Hematopoietic multipotent progenitor cell treated with erythropoietin and hydrocortisone succinate and interleukin-3 and kit ligand, for 4 days (in vitro differentiated cells): ENCODE data around the gene C1QTNF6.

Experiments
- DNase-seq: peaks from one replicate; pipeline ENCODE4 v3.0.0-alpha.2; 2015

C1QTNF6 gene

GRCh38 chr22:37160027-37160426, 28.0 kb downstream of the C1QTNF6 start:
- no peak for DNase-seq

- no peak for DNase-seq
Observed at GRCh38 chr22:37158963-37159290, 29.1 kb downstream of the C1QTNF6 start.

- DNase-seq = no peak
Observed at GRCh38 chr22:37157516-37158285, 30.3 kb downstream of the C1QTNF6 start.

DNA sequence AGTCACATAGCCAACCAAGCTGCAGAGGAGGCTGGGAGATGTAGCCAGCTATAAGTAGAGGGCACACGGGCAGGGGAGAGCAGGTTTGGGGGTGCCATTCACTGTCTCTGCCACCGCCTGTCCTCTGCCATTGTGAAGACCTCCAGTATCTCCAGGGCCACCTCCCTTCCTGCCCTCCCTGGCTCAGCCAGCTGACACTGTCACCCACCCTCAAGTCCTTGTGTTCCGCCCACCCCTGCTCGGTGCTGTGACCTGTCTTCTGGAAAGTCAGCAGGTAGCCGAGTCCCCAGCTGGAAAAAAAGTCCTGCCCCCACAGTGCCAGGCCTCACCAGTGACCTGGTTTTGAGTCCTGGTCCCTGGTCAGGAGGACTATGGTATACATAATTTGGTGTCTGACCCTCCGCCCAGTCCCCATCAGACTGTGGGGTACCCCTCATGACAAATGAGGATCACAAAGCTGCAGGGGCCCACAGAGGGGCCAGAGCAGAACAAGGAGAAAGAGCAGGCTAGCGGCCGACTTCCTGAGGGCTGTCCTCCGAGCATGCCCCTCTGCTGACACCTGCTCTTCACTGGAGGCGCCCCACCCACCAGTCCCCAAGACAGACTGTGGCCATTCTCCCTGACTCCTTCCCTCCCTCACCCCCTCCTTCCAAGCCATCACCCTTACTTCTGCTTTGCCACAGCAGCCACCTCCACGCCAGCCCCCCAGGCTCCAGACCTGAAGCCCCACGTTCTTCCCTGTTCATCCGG, 31.2 kb downstream of the C1QTNF6 start:
- no peak for DNase-seq

DNA sequence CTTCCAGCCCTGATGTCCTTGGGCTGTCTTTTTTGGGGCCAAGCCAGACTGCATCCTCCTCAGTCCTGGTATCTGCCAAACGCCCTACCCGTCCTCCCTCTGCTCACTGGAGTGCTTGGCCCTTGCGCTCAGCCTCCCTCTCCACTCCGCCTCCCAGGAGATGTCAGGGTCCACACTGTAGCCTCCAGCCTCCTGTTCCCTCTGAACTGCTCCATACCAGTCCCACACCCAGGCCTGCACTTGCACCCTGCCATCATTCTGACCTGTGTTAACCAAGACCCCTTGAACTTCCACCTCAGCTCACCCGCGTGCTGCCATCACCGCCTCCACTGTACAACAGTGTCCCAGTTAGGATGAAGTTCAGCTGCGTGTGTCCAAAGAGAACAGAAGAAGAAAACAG, 32.1 kb downstream of the C1QTNF6 start:
- no peak for DNase-seq

GRCh38 chr22:37154925-37155712, 32.9 kb downstream of the C1QTNF6 start:
- DNase-seq = no peak

- DNase-seq = no peak
Observed at GRCh38 chr22:37153901-37154300, 34.1 kb downstream of the C1QTNF6 start.

GRCh38 chr22:37151401-37151800, 36.6 kb downstream of the C1QTNF6 start:
- DNase-seq = no peak

- DNase-seq = no peak
Observed at GRCh38 chr22:37150701-37151100, 37.3 kb downstream of the C1QTNF6 start.

- no peak for DNase-seq
Observed at GRCh38 chr22:37148742-37149665, 39.0 kb downstream of the C1QTNF6 start.

DNA sequence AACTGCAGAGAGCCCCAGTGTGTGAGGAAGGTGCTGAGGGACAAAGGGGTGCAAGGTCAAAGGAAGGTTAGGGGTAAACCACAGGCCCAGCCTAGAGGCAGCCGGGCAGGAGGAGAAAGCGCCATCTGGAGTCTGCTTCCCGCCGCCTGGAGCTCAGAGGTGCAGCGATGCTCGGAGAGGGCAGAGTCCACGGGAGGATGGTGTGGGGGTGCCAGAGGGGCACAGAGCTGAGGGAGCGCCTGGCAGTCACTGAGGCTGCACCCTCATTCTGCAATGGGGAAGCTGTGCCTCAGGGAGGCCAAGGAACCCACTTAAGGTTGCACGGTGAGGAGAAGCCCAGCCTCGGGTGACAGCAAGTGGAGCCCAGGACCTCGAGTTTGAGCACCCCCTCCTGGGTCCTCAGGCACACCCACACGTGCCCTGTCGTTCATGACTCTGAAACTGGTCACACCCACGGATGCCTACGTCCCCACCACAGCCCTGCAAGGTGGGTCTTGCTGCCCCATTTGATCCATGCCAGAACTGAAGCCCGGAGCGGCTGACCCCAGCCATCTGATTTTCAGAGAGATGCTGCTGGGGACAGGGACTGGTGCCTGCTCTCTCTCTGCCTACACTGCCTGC, 39.9 kb downstream of the C1QTNF6 start:
- DNase-seq = no peak

DNA sequence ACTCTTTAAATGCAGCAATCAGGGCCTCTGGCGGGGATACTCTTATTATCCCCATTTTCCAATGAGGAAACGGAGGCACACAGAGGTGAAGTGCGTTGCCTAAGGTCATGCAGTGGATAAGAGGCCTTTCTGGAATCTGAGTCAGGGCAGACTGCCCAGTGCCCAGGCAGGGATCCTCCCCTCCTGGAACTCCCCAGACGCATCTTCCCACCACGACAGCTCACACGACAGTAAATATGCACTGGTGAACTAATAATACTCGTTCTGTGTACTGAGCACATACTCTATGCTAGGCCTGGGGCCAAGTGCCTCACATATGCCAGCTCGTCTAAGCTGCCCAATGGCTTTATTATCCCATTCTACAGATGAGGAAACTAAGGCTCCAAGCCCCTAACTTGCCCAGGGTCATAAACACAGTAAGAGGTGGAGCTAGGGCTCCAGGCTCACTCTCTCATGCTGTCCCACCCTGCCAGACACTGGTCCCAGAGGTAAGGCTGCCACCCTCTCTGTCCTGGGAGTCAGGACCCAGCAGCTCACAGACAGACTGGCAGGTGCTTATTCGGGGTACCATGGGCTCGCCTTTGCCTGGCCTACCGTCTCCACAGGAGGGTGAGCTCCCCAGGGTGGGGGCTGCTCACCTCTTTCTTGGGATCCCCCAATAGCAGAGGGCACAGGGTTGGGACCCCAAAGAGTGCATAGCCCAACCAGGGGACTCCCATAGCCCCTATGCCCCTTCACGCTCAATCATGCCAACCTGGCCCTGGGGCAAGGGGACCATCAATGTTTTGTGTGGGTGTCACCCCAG, 40.7 kb downstream of the C1QTNF6 start:
- DNase-seq = no peak

GRCh38 chr22:37146507-37147180, 41.4 kb downstream of the C1QTNF6 start:
- DNase-seq = no peak

DNA sequence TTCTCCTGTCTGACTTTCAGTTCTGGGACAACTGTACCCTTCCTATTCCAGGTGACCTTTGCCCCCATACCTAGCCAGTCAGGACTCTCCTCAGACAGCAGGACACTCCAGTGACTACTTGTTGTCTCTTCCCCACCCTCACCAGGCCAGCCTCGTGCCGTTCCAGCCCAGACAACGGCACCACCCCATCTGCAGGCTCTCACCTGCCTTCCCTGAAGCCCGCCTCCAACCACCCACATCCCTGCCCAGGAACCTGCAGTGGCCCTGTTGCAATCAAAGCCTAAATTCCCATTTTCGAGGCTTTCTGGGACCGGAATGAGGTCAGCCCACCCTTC, 42.0 kb downstream of the C1QTNF6 start:
- no peak for DNase-seq

- DNase-seq = no peak
Observed at GRCh38 chr22:37145180-37146050, 42.6 kb downstream of the C1QTNF6 start.

- DNase-seq = no peak
Observed at GRCh38 chr22:37144180-37144554, 43.9 kb downstream of the C1QTNF6 start.

DNA sequence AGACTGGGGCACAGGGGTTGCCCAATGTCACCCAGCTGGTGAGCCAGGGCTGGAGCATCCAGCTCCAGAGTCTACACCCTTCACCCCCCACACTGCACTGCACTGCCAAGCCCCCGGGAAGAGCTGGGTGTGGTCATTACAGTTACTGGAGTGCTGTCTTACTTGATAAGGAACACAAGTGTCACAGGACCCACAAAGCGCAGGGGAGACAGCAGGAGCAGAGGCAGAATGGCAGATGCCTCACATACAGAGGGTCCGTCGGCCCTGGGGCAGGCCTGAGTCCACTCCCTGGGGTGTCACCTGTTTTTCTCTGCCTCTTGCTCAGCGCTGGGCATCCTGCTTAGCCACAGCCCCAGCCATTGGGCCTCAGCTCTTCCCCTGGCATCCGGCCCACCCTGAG, 46.1 kb downstream of the C1QTNF6 start:
- DNase-seq = peak; percentile 92

- no peak for DNase-seq
Observed at GRCh38 chr22:37141476-37141875, 46.6 kb downstream of the C1QTNF6 start.

DNA sequence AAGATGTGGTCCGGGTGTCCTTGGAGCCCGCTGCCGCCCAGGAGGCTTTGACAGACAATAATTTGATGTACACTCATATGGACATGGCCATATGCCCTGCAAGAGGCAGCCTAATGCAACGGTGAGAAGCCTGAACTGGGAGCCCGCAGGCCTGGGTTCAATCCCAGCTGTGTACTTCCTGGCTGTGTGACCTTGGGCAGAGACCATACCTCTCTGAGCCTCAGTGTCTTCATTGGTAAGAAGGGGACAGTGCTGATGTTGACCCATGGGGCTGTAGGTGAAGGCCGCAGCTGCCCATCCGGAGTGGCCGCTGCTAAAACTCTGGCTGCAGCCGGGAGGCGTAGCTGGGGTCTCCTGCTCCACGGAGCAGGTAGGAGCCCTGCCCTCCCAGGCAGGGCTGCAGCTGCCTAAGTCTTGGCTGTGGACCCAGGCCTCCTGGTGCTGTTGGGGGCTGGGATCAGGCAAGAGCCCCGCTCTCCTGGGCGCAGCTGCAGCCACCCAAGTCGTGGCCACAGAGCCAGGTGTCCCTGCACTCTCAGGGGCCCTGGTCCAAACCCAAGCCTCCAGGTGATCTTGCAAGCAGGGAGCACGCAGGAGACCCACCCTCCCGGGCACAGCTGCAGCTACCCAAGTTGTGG, 47.2 kb downstream of the C1QTNF6 start:
- DNase-seq = no peak
